MM.1S (cell line): ENCODE measurements around the gene HSF2BP.

Experiments
- EZH2 ChIP-seq: fragments of 300-600 bp; sonication (generic); optimal IDR thresholded peaks from 2 replicates; pipeline ENCODE3; 2017; ENCODE audit warnings: low read depth, mild to moderate bottlenecking, antibody characterized with exemption, low read length, mixed read lengths
- EZH2phosphoT487 ChIP-seq: fragments of 300-600 bp; sonication (generic); IDR thresholded peaks from 2 replicates; pipeline ENCODE4 v1.6.1; 2018; ENCODE audit warnings: antibody characterized with exemption, low read length
- TF ChIP-seq, protein P1 (sequence below): fragments of 300-600 bp; sonication (generic); IDR thresholded peaks from 2 replicates; pipeline ENCODE4 v1.5.1; 2016; ENCODE audit warnings: antibody characterized with exemption, low read length, mixed read lengths

DNA sequence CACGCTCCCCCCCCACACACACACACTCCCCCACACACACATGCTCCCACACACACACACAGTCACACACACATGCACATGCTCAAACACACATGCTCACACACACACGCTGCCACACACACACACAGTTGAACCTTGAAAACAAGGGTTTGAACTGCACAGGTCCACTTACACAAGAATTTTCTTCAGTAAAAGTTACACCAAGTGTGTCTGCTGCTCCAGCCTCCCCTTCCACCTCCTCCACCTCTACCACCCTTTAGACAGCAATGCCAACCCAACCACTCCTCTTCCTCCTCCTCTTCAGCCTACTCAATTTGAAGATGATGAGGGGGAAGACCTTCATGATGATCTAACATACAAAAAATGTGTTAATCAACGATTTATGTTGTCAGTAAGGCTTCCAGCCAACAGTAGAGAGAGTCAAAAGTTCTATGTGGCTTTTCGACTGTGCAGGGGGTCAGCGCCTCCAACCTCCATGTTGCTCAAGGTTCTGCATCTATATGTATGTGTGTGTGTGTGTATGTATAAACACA lies 26.8 kb downstream of the HSF2BP start:
- TF ChIP-seq EZH2 (no peak), EZH2phosphoT487 (no peak)
- TF ChIP-seq, protein P1, sequence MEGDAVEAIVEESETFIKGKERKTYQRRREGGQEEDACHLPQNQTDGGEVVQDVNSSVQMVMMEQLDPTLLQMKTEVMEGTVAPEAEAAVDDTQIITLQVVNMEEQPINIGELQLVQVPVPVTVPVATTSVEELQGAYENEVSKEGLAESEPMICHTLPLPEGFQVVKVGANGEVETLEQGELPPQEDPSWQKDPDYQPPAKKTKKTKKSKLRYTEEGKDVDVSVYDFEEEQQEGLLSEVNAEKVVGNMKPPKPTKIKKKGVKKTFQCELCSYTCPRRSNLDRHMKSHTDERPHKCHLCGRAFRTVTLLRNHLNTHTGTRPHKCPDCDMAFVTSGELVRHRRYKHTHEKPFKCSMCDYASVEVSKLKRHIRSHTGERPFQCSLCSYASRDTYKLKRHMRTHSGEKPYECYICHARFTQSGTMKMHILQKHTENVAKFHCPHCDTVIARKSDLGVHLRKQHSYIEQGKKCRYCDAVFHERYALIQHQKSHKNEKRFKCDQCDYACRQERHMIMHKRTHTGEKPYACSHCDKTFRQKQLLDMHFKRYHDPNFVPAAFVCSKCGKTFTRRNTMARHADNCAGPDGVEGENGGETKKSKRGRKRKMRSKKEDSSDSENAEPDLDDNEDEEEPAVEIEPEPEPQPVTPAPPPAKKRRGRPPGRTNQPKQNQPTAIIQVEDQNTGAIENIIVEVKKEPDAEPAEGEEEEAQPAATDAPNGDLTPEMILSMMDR = no peak
